ENCODE data around the gene FRMD4A.
"Not testable (repeated sequence)": the region's sequence is repeated elsewhere in the genome, so short reads cannot be mapped to it uniquely, and the experiment has no call there.

The FRMD4A gene

DNA sequence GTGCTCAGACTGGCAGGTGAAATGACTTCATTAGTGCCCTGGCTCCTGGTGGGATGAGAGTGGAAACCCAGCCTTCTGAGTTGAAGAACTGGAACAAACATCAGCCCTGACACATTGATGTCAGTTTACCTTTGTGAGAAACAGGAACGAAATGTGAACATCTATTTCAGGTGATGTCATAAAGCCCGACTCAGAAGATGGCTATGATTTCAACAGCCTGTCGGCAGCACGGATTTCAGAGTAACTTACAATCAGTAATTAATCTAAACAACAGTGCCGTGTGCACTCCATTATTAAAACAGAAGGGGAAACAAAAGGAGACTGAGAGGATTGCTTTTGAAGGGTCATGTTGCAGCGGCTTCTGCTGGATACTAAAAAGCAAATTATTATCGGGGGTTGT, 243.2 kb downstream of the FRMD4A start:
- no peak for DNase-seq (ENCODE audit: low read depth, low spot score)
- no peak overlapping the region for H3K4me3 ChIP-seq (ENCODE audit: low read length)

DNA sequence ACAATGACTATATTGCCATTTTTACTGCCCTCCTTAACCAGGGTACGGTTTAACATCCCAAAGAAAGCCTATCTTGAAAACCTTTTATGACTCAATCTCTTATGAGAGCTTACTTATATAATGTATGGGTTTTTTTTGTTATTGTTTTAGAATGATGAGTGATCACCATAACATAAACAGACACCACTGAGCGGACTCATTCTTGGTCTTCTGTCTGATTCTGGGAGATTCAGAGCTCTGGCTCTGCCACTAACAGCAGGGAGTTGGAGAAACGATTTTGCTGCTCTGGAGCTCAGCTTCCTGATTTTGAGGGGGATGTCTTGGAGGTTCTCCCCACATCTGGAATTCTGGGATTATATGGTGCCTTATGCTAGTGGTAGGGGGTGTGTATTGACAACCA, 244.1 kb downstream of the FRMD4A start:
- no peak for DNase-seq (ENCODE audit: low read depth, low spot score)
- H3K4me3 ChIP-seq (ENCODE audit: low read length), result no peak overlapping the region

DNA sequence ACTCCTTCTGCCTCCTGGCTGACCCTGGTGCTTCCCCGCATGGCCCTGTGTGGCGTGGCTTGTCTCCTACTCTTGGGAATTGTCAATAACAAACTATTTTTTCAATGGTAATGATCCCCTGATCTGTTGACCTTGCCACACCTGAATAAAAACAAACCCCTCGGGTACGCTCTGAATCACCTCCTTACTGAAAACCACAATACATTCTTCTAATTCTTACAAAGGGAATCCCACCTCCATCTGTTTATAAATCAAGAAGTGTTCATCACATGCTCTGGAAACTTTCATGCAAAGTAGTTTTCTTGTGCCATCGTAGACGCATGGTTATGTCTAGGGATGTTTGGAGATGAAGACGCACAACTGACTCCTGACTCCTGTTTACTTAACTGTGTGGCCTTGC, 245.8 kb downstream of the FRMD4A start:
- no peak overlapping the region for H3K4me3 ChIP-seq (ENCODE audit: low read length)
- no peak for DNase-seq (ENCODE audit: low read depth, low spot score)

DNA sequence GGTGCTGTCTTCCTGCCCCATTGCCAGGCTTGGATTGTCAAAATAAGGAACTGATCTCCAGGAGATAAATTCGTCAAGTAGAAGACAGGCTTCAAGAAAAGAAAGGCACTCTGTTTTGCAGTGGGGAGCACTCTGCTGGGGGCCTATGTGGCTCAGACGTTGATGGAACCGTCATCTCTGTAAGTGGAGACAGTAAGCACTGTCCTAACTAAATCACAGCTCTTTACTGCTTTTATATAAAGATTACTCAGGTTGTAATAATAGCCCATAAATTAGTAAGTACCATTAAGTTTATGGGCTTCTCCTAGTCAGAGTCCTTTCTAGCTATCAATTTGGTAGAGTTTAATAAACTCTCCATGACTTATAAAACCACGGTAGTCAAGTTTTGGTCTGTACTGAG, 249.9 kb downstream of the FRMD4A start:
- DNase-seq (ENCODE audit: low read depth, low spot score), result no peak
- H3K4me3 ChIP-seq (ENCODE audit: low read length), result no peak overlapping the region

DNA sequence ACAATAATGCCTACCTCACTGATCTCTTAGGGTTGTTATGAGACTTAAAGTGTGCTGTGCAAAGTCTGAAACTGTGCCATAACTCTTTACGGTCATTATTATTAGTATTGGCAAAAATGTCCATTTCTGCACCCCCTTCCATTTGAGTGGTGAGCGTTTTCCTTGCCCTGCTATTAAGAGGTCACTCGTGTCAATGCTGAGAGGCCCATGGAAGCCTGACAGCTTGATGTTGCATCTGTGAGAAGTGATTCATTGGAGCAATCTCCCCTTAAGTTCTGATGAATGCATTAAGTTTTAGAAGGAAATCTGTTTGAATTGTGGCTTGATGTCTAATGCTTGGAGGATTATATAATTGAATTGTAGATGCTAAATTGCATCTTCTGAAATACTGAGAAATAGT, 253.3 kb downstream of the FRMD4A start:
- DNase-seq (ENCODE audit: low read depth, low spot score), result no peak
- H3K4me3 ChIP-seq (ENCODE audit: low read length), result no peak overlapping the region

DNA sequence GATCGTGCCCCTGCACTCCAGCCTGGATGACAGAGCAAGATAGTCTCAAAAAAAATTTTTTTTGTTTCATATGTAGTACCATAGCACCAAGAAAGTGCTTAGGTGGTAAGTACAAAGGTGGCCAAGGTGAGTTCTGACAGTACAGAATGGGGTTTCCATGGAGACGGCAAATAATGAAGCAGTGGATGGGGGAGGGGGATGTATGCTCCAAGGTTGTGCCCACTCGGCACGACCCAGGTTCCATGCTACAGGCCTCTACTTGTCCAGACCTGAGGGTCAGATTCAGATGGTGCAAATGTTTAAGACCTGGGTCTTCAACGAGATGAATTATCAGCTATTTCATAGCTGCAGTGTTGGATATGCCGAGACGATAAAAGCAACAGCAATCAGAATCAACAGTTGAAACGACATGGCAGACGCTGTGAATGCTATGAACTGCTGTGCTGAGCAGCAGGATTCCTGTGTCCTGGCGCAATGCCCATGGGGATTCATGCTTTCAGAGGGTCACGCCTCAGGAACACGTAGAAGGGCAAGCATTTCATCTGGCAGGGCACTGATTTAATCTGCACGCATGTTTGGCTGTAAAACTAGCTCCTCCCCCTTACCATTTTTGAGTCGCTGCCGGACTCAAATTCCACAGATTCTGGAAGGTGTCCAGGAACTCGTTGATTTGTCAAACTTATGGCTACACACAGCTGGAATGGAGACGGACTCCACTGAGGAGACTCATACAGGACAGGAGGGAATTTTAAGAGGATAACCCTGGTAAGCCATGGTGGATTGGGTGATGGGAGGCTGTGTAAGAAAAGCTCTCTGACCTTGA, 256.5 kb downstream of the FRMD4A start:
- no peak overlapping the region for H3K4me3 ChIP-seq (ENCODE audit: low read length)
- DNase-seq (ENCODE audit: low read depth, low spot score), result no peak

DNA sequence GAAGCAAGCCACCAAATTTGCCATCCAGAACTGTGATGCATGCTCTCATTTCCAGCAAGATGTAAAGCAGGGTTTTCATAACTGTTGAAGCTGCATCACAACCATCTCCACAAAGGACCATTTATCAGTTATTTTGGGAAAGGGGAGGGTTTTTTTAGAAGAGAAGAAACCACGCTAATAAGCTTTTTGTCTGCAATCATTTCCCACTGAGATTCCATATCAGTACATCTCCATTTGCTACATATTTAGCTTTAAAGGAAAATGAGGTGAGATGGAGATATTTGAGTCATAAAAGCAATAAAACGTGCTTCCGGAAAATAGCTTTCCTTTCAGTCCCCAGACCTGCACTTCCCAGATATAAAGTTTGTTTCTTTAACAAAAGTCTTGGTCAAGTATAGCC, 258.2 kb downstream of the FRMD4A start:
- DNase-seq (ENCODE audit: low read depth, low spot score), result no peak
- H3K4me3 ChIP-seq (ENCODE audit: low read length), result no peak overlapping the region

DNA sequence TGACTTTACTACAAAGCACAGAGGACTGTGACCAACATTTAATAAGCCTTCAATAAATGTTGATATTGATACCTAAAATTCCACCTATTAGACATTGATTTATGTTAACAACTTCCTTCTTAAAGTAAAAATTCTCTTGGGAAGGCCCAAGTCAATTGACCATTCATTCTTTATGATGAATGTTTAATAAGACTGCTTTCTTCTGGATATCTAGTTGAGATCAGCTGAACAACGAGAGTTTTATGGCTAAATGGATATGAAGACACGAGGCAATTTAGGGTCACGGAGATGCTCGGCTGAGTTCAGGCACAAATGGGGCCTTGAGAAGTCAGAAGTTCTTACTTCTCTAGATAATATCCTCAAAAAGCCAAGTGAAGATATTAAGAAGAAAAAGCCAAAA, 258.8 kb downstream of the FRMD4A start:
- no peak overlapping the region for H3K4me3 ChIP-seq (ENCODE audit: low read length)
- no peak for DNase-seq (ENCODE audit: low read depth, low spot score)

DNA sequence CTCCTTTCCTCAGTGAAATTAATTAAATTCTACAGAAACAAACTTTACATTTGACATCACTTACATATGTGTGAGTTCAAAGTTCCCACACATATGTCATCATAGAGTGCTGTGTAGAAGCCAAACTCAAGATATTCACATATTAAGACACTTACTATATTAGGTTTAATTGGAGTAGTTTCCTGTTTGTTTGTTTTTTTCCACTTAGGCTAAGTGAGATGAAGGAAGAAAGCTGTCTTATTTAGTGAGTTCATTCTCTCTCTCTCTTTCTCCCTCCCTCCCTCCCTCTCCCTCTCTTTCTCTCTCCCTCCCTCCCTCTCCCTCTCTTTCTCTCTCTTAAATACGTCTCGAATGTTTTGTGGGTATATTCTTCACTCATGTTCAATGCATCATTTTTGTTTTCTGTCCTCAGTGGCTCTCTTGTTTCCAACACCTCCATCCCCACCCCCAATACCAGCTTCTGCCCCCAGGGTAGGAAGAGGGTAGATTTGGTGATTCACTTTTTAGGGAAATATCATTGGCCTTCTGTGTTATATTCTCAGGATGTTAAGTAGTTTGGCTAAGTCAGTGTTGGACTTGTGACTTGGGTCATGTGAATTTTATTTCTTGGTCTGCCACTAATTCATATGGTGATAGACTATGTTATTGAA, 262.0 kb downstream of the FRMD4A start:
- DNase-seq (ENCODE audit: low read depth, low spot score), result no peak
- H3K4me3 ChIP-seq (ENCODE audit: low read length), result no peak overlapping the region

DNA sequence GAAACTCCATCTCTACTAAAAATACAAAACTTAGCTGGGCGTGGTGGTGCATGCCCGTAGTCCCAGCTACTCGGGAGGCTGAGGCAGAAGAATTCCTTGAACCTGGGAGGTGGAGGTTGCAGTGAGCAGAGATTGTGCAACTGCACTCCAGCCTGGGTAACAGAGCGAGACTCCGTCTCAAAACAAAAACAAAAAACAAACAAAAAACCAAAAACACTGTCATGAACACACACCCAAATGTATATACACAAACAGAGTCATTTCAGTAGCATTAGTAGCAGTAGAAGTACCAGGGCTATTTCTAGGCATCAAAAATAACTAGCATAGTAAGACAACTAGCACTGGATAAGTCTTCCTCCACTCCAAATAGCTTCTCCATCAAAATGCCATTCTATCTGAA, 263.1 kb downstream of the FRMD4A start:
- not testable (repeated sequence) for DNase-seq (ENCODE audit: low read depth, low spot score); H3K4me3 ChIP-seq (ENCODE audit: low read length)

DNA sequence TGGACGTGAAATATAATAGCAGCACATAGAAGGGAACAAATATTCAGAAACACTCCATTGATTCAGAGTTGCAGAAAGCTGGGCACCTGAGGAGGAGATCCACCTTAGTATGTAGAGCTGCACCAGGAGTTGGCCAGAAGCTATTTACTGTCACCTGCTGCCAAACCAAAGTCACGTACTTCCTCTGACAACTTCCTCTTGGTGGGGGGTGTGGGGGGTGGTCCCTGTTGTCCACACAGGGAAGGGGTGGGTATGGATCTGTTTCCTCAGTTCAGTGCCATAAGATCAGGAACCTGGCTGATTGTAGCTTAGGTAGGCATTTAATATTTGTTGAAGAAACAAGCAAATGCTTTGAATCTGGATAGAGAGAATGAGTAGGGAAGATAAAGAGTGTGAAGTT, 264.6 kb downstream of the FRMD4A start:
- no peak overlapping the region for H3K4me3 ChIP-seq (ENCODE audit: low read length)

DNA sequence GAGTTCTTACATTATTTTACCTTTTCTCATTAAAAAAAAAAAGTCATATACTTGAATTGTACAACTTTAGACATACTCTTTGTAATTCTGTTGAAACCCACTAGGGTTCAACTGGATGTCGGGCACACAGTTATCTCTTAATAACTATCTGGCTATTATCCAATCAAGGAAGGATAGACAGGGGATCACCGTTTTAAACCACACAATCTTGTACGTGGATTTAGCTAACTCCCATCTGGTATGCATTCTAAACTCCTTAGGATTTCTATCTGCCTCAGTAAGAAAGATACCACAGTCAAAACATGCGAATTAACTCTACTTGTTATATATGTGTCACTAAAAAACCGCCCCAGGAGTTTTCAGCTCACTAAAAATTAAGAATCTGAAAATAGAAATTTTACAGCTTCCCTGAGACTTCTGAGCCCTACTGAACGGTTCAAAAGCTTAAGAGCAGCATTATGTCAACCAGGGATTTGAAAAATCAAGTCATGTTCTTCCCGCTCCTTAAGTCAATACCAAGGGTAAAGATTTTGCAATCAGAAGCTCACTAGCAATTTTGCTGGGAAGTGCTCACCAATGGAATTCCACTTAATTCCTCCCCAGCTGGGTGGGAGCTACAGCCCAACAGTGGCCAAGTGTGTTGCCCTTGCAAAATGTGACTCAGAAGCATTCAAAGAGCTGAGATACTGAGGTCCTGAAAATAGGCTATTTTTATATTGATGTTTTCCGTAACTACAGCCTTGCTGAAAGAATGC, 267.0 kb downstream of the FRMD4A start:
- H3K4me3 ChIP-seq (ENCODE audit: low read length), result no peak overlapping the region
- DNase-seq (ENCODE audit: low read depth, low spot score), result no peak

More for the DNA sequence above, 264.6 kb downstream of the FRMD4A start:
- no peak for DNase-seq (ENCODE audit: low read depth, low spot score)

DNA sequence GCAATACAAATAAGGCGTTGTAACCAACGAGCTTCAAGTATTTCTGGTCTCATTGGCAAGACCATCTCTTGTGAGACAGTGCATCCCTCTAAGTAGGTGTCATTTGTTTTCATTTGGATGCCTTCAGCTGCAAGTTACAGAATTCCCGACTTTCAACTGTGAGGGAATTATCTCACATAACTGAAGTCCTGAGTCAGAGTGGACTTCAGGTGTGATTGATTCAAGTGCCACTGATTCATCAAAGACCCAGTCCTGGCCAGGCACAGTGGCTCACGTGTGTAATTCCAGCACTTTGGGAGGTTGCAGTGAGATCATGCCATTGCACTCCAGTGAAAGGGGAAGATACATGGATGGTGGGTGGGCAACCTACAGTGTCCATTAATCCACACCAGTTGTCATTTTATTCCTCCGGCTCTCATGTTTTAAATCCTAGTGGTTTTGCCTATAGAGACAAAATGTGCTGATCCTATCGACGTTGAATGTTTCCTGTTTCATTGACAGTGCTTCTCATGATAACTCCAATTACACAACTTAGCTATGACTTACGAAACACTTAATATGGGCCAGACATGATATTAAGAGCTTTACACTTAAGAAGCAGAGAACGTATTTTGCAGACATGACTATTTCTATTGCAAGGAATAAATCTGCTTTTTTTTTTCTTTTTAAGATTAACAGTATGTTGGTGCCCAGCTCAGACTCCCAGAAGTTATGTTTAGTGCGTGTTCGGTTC, 268.0 kb downstream of the FRMD4A start:
- H3K4me3 ChIP-seq (ENCODE audit: low read length), result no peak overlapping the region
- no peak for DNase-seq (ENCODE audit: low read depth, low spot score)

DNA sequence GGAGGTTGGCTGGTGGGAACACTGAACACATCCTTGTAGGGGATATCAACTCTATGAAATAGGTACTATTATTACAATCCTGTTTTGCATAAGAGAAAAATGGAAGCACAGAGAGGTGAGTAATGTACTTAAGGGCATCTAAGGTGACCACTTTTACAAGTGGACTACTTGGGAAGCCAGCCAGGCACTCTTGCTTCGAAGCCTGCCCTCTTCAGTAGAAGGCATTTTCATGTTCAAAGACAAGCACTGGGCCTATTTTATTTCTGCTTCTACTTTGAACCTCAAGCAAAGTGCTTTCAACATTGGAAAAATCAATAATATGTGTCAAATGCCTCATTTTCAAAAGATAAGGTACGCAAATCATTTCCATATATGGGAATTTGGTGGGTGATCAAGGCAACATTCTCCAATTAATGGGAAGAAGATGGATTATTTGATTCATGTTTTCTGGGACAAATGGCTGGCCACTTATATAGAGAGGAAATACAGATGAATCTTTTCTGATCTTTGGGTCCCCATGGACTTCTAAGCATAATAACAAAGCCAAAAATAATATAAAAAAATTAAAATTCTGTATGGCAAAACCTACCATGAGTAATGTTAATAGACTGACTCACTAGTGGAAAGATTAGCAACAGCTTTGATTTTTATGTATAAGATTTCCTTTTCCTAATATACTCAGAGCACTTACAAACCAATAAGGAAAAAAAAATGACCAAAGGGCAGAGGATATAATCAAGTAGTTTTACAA, 270.2 kb downstream of the FRMD4A start:
- DNase-seq (ENCODE audit: low read depth, low spot score), result no peak
- H3K4me3 ChIP-seq (ENCODE audit: low read length), result no peak overlapping the region

DNA sequence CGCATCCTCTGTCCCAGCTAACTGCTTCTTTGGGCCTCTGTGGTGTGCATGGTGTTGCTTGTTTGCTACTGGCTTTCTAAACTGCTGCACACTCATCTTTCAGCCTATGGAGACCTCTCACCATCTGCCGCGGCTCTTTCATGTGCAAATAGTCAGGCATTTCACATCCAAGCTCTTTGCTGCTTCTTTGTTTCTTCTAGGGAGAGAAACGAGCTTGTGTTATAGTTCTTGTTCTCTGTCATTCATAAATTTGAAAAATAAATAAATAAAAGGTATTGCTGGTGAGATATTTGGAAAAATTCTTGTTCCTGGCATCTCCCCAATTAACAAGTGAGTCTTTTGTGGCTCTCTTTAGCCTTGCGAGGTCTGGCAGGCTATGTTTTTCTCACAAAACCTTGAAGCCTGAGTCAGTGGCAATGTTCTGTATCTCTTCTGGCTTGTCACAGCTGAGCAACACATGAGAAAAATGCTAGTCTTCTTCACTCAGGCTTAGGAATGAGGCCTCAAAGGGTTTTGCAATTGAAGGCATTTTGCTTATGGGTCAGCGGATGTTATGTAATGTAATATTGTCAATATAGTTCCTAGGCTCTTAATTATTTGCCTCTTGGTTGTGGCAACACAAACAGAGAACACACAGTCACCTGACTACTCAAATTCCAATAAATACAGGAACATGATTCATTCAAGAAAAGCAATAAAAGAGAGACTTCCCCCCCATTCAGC, 274.0 kb downstream of the FRMD4A start:
- H3K4me3 ChIP-seq (ENCODE audit: low read length), result no peak overlapping the region
- no peak for DNase-seq (ENCODE audit: low read depth, low spot score)

DNA sequence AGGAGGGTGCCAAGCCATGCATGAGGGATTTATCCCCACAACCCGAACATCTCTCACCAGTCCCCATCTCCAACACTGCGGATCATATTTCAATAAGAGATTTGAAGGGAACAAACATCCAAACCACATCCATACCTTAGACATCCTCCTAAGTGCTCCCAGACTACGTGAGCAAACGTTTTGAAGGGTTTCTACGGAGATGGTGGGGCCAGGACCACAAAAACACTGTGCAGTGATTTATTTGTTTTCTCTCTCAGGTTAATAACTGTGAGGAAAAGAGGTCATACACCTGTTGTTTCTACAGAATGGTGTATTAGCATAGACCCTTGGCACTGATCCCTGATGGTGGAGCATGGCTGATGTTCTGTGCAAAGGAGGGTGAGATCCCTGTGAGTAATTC, 277.8 kb downstream of the FRMD4A start:
- H3K4me3 ChIP-seq (ENCODE audit: low read length), result no peak overlapping the region
- no peak for DNase-seq (ENCODE audit: low read depth, low spot score)

DNA sequence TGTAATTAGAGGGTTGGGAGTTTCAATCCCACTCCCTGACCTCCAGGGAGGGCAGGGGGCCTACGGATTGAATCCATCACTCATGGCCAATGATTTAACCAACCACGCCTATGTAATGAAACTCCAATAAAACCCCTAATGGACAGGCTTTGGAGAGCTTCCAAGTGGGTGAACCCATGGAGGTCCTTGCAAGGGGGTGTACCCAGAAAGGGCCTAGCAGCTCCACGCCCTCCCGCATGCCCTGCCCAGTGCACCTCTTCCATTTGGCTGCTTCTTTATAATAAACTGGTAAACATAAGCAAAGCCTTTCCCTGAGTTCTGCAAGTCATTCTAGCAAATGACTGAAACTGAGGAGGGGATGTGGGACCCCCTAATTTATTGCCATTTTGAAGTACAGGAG, 280.1 kb downstream of the FRMD4A start:
- no peak overlapping the region for H3K4me3 ChIP-seq (ENCODE audit: low read length)
- no peak for DNase-seq (ENCODE audit: low read depth, low spot score)

DNA sequence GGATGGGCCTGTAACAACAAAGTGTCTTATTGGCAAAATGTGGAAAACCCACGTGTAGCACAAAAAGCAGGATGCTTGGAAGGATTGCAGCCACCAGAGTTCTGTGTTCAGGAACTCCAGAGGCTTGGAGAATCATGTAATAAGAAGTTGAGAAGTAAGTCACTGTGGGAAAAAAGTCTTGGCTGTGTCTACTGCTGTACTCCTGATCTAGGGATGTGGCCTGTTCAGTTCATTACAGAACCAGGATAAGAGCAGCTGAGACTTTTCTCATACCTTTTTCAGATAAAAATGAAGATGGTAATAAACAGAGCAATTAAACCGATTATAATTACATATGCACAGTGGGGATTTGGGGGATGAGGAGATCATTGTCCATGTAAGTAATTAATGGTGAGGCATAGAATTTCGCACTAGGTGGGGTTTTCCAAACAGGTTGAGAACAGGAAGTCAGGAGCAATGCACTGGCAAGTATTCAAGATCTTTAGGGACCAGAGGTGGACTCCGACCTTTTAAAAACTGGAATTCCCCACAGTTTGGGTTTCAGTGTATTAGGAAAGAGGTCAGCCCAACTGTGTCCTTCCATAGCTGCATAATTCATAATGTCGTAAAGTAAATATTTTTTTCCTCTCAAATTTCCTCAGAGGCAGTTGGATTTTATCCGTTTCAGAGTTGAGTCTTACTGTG, 281.7 kb downstream of the FRMD4A start:
- no peak overlapping the region for H3K4me3 ChIP-seq (ENCODE audit: low read length)
- DNase-seq (ENCODE audit: low read depth, low spot score), result no peak
